GM12878 (cell line): Measurements from ENCODE around the gene PPOX. TPM values are rescaled to one million over a fixed set of nuclear protein-coding genes. Genes with fewer than 3 reads are reported as not detected.

Experiments
- CHD4 ChIP-seq: fragments of 200-600 bp; sonication (generic); IDR thresholded peaks from 2 replicates; pipeline ENCODE4 v1.6.1; 2016; ENCODE audit warnings: mild to moderate bottlenecking
- YY1 ChIP-seq: IDR thresholded peaks from 2 replicates; pipeline ENCODE4 v1.6.1; 2011; ENCODE audit warnings: low read depth, mild to moderate bottlenecking, low read length
- polyA plus RNA-seq, 11 experiments: library from polyadenylated mRNA; depleted of rRNA in 4 of 11; unstranded in 6 of 11; stranded (reverse) in 5 of 11; fragments of >200 nt; fragmentation: Nextera tagmentation in 4 of 11; fragmentation: Illumina TruSeq in 1 of 11; extraction: Ambion mirVana in 4 of 11; extraction: Trizol in 1 of 11; gene quantifications; 1 replicate in 1 of 11; 2 replicates in 10 of 11; pipeline versions ENCODE4 v1.2.1 to v1.2.3, GENCODE V29; 2011 to 2016; ENCODE audit warnings: inconsistent platforms in 2 of 11, missing spikeins in 2 of 11, low read depth in 1 of 11
- total RNA-seq, 4 experiments: library from RNA; depleted of rRNA in 3 of 4; stranded (reverse); fragments of >200 nt in 3 of 4; fragmentation: Illumina TruSeq in 1 of 4; extraction: Trizol in 1 of 4; gene quantifications; 2 replicates each; pipeline versions ENCODE4 v1.2.1 to v1.2.3, GENCODE V29; 2013 to 2021
- TF ChIP-seq, protein P1 (sequence below): fragments of 450-650 bp; IDR thresholded peaks from 2 replicates; pipeline ENCODE4 v1.6.1; 2017; ENCODE audit warnings: mild to moderate bottlenecking, moderate library complexity
- TF ChIP-seq, protein P2 (sequence below): IDR thresholded peaks from 2 replicates; pipeline ENCODE4 v1.6.1; 2011; ENCODE audit warnings: borderline replicate concordance, low read depth, mild to moderate bottlenecking, moderate library complexity, low read length; ENCODE audit not compliant: insufficient read depth, poor library complexity, severe bottlenecking
- TF ChIP-seq, protein P3 (sequence below): IDR thresholded peaks from 2 replicates; pipeline ENCODE4 v1.6.1; 2012; ENCODE audit warnings: low read depth, low read length, improper control_type of control experiment

Gene PPOX
- total and polyA plus RNA-seq, 10 of the 15 experiments (the other 5 are each of a cell fraction or from before 2014, with no cell fraction given): 8.9 to 31.5 (median 20.3) TPM

GRCh38 chr1:161198897-161199431 lies 32.7 kb downstream of the PPOX start, which contains the start of gene ADAMTS4 (continued):
- TF ChIP-seq, protein P1, sequence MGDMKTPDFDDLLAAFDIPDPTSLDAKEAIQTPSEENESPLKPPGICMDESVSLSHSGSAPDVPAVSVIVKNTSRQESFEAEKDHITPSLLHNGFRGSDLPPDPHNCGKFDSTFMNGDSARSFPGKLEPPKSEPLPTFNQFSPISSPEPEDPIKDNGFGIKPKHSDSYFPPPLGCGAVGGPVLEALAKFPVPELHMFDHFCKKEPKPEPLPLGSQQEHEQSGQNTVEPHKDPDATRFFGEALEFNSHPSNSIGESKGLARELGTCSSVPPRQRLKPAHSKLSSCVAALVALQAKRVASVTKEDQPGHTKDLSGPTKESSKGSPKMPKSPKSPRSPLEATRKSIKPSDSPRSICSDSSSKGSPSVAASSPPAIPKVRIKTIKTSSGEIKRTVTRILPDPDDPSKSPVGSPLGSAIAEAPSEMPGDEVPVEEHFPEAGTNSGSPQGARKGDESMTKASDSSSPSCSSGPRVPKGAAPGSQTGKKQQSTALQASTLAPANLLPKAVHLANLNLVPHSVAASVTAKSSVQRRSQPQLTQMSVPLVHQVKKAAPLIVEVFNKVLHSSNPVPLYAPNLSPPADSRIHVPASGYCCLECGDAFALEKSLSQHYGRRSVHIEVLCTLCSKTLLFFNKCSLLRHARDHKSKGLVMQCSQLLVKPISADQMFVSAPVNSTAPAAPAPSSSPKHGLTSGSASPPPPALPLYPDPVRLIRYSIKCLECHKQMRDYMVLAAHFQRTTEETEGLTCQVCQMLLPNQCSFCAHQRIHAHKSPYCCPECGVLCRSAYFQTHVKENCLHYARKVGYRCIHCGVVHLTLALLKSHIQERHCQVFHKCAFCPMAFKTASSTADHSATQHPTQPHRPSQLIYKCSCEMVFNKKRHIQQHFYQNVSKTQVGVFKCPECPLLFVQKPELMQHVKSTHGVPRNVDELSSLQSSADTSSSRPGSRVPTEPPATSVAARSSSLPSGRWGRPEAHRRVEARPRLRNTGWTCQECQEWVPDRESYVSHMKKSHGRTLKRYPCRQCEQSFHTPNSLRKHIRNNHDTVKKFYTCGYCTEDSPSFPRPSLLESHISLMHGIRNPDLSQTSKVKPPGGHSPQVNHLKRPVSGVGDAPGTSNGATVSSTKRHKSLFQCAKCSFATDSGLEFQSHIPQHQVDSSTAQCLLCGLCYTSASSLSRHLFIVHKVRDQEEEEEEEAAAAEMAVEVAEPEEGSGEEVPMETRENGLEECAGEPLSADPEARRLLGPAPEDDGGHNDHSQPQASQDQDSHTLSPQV: no peak
- no peak for TF ChIP-seq YY1
- TF ChIP-seq, protein P2, sequence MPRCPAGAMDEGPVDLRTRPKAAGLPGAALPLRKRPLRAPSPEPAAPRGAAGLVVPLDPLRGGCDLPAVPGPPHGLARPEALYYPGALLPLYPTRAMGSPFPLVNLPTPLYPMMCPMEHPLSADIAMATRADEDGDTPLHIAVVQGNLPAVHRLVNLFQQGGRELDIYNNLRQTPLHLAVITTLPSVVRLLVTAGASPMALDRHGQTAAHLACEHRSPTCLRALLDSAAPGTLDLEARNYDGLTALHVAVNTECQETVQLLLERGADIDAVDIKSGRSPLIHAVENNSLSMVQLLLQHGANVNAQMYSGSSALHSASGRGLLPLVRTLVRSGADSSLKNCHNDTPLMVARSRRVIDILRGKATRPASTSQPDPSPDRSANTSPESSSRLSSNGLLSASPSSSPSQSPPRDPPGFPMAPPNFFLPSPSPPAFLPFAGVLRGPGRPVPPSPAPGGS: no peak
- TF ChIP-seq, protein P3, sequence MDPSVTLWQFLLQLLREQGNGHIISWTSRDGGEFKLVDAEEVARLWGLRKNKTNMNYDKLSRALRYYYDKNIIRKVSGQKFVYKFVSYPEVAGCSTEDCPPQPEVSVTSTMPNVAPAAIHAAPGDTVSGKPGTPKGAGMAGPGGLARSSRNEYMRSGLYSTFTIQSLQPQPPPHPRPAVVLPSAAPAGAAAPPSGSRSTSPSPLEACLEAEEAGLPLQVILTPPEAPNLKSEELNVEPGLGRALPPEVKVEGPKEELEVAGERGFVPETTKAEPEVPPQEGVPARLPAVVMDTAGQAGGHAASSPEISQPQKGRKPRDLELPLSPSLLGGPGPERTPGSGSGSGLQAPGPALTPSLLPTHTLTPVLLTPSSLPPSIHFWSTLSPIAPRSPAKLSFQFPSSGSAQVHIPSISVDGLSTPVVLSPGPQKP: no peak
- no peak for TF ChIP-seq CHD4
